T-helper 2 cell (primary cell): ENCODE results near the gene ZFP92.

ENCODE experiments used
- DNase-seq, 5 experiments: peaks; one replicate each; pipeline versions ENCODE4 v3.0.0 to v3.0.0-alpha.2; 2012 to 2022

The ZFP92 gene

DNA sequence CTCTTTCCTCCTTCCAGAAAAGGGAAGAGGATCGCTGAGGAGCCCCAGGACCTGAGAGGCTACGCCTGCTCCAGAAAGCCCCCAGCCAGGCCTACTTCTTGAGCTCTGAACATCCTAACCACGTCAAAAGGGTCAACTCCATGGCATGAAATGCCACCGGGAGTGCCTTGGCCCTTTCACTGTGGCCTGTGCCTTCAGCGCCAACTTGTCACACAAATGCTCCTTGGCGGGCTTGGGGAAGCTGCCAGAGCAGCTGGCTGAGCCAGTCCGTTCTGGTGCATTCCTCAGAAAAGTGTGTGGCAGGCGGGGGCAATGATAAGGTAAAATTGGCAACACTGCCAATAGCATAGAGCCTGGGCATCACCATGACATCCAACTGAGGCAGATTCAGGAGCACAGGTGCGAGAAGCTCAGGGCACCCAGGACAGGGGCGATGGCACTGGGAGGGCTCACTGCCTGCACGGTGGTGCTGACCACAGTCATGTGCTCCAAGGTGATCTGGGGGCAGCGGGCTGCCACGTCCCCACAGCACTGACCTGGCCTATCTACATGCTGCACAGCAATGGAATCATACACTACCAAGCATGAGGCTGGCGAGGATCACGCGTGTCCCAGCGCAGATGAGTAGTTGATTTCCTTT lies 46.7 kb downstream of the ZFP92 start:
- DNase-seq, result no peak

DNA sequence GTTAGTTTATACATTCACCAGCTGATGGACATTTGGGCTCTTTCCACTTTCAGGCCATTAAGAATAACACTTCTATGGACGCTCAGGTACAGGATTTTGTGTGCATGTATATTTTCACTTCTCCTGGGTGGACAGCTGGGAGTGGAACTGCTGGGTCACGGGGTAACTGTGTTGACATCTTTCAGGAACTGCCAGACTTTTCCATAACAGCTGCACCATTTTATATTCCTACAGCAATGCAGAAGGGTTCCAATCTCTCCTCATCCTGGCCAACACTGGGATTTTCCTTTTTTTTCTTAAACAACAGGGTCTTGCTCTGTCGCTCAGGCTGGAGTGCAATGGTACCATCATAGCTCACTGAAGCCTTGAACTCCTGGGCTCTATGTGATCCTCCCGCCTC lies 47.2 kb downstream of the ZFP92 start:
- no peak for DNase-seq

DNA sequence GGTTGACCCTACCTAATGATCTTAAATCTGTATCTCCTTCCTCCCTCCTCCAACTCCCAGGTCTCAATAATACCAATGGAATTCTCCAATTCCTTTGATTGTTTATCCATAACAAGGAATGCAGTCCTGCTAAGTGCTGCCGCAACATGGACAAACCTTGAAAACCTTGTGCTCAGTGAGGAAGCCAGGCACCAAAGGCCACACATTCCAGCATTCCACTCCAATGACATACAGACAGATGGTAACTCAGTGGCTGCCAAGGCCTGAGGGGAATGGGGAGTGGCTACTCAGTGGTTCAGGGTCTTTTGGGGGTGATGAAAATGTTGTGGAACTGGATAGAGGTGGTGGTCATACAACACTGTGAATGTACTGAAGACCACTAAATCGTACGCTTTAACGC lies 48.7 kb downstream of the ZFP92 start:
- no peak for DNase-seq

DNA sequence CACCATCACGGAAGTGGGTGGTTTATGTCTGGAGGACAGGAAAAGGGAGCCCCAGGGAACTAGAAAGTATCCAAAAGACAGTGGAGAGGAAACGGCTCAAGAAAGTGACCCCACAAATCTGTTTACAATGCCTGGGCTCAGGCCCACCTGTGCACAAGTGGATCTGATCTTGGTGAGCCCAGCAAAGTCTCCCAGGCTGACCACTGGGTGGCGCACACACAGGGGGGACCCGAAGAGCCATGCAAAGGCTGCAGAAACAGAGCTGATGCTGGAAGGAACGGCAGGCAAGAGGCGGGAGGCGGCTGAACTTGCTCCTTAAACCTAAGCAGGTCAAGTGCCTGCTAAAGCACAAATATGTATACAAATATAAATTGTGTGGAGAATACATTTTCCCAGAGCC lies 49.6 kb downstream of the ZFP92 start:
- peak in 4 of 5 experiments; percentile 9 to 49 (median 12) for DNase-seq
